ENCODE results near the gene DPF1. TPM values are rescaled to one million over a fixed set of nuclear protein-coding genes. Genes with fewer than 3 reads are reported as not detected.

Gene DPF1
- total RNA-seq (2014; rRNA removed; shearing (Covaris generic)): 10.5 and 10.6 TPM in 2 replicates

DNA sequence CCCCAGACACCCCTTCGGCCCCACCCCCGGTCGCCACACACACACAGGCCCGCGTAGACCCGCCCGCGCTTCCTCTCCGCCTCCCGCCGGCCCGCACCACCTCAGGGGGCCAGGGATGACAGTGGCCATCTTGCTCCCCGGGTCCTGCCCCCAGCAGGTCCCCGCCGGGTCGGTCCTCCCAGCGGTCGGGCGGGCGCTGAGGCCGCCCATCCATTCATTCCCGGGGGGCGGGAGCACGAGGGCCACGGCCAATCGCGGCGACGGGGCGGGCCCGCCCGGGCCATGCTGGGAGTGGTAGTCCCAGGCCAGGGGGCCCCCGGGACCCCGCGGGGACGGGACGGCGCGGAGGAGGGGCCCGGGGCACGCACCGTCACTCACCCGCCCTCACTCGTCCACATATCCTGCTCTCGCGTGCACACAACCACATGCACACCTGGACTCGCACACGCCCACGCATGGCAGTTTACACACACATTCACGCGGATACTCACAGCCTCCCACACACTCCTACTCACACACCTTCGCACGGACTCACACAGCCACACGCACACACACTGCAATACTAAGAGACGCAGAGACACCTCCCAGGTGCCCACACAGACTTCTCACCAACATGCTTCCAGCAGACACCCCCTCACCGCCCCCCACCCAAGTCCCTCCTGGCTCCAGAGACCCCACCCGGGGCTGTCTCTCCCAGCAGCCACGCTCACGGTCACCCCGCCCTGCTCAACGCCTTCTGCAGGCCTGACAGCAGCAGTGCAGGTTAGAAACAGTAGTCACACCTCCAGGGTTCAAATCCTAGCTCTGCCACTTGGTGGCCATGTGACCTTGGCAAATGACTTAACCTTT, at the start of gene DPF1:
Gene DPF1 (minus strand): TSS at position 209 of the 849 bp plus-strand sequence. CDS start 80 bp downstream, at position 129.
- Histone ChIP-seq H3K27ac (no peak within 1 kb of the TSS), H3K27me3 (replicated peaks) (no peaks in the 10 kb centered on the region), H3K4me3 (peak within 1 kb of the TSS; percentile 42), H3K36me3 (no peaks in the 10 kb centered on the region), H3K4me1 (replicated peaks) (peaks cover 16% of the 10 kb centered on the region), H3K9me3 (replicated peaks) (no peaks in the 10 kb centered on the region)
- peak; percentile 72 to 85 for DNase-seq (ENCODE audit: low read depth in 1 of 2, low spot score in 2 of 2)

DNA sequence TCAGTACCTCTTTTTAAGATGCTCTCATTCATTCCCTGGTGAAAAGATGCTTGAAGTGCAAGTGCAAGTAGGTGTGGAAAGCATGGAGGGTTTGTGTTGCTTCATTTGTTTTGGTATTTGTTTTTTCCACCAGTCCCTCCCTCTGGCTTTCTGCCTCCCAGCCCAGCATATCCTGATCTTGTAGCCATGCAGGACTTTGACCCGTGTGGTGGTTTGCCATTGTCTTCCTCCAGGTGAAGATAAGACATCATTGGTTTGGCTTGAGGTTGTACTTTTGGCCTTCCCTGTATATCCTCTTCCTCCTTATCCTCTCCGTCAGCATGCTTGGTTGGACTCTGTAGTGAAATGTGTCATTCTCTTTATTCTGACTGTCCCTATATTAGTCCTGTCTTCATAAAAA, 49.5 kb upstream of the DPF1 start:
- no peak for DNase-seq (ENCODE audit: low read depth in 1 of 2, low spot score in 2 of 2)
- Histone ChIP-seq H3K4me1 (replicated peaks) (peaks cover 18% of the 10 kb centered on the region), H3K9me3 (replicated peaks) (no peaks in the 10 kb centered on the region), H3K27ac (no peak overlapping the region), H3K36me3 (no peaks in the 10 kb centered on the region), H3K4me3 (no peak overlapping the region), H3K27me3 (replicated peaks) (no peaks in the 10 kb centered on the region)

DNA sequence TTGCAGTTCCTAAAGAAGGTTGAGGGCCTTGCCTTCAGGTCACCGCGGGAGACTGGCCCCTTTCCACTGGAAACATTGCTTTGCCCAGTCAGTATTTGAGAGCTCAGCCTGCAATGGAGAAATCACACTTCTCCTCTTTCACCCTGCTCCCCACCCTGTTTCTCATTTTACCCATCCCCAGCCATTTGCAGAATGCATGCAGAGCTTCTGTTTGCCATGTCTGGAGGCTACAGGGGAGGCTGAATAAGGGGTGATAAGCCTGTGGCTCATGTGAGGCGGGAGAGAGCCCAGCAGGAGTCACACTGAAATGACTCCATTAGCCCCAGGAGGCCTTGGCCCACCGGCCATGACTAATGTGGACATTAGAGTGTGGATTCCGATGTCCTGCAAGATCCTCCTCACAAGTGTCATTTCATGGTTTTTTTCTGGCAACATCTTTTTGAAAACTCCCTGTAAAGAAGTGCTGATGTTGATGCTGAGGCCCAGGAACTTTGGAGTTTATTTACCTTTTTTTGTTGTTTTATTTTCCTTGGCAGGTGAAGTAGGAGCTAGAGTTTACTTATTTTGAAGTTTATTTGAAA, 46.7 kb upstream of the DPF1 start:
- peaks cover 15% of the 10 kb centered on the region for H3K4me1 ChIP-seq (replicated peaks)
- H3K27me3 ChIP-seq (replicated peaks): no peaks in the 10 kb centered on the region
- H3K4me3 ChIP-seq: no peak overlapping the region
- no peaks in the 10 kb centered on the region for H3K36me3 ChIP-seq
- DNase-seq (ENCODE audit: low read depth in 1 of 2, low spot score in 2 of 2): no peak
- no peak overlapping the region for H3K27ac ChIP-seq
- no peaks in the 10 kb centered on the region for H3K9me3 ChIP-seq (replicated peaks)

DNA sequence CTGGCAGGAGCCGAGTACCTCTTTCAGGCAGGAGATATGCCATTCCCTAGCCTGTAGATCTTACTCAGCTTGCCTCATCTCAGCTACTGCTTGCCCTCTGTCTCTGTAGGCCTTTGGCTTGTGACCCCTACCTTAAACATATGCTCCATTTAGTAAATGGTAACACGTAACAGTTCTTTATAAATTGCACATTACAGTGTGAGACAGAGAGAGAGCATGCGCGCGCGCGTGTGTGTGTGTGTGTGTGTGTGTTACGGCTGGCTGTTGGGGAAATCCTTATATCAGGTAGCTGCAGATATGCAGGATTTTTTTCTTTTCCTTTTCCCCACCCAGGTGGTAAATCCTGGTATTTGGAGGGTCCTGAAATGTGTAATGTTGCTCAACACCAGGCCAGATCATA, 44.5 kb upstream of the DPF1 start:
- no peaks in the 10 kb centered on the region for H3K27me3 ChIP-seq (replicated peaks)

DNA sequence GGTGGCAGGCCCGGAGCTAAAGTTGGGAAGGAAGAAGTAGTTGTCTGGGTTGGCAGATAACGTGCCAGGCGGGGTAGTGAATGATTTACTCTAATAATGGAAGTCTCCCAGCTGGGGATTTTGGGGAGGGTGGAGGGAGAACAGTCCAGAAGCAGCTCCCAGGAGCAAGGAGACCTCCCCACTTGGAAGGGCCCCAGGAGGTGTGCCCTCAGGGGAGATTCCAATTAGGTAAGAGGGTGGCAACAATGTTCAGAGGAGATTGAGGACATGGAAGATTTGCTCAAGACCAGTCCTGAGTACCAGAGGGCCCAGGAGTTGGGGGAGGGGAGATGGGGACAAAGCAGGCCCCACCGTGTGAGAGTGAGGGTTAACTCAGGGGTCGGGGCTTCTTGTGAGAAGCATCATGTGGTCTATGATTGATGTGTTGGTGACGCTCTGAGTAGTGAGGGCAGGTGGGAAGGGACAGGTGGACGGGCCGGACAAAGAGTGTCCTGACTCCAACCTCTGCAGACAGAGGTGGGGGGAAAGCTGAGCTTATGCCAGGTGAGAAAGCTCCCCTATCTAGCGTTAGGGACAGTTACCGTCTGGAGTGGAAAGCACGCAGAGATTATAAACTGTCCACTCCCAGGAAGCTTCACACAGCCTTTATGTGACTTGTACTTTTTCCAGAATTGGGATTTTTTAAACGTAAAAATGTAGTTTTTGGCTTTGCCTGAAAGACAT, 43.9 kb upstream of the DPF1 start:
- Histone ChIP-seq H3K27ac (no peak overlapping the region), H3K27me3 (replicated peaks) (no peaks in the 10 kb centered on the region), H3K9me3 (replicated peaks) (no peaks in the 10 kb centered on the region), H3K36me3 (no peaks in the 10 kb centered on the region), H3K4me3 (no peak overlapping the region), H3K4me1 (replicated peaks) (peaks cover 25% of the 10 kb centered on the region)
- no peak for DNase-seq (ENCODE audit: low read depth in 1 of 2, low spot score in 2 of 2)

More for the DNA sequence above, 44.5 kb upstream of the DPF1 start:
- DNase-seq (ENCODE audit: low read depth in 1 of 2, low spot score in 2 of 2): no peak
- Histone ChIP-seq H3K9me3 (replicated peaks) (no peaks in the 10 kb centered on the region), H3K4me3 (no peak overlapping the region), H3K36me3 (no peaks in the 10 kb centered on the region), H3K27ac (no peak overlapping the region), H3K4me1 (replicated peaks) (peaks cover 25% of the 10 kb centered on the region)

DNA sequence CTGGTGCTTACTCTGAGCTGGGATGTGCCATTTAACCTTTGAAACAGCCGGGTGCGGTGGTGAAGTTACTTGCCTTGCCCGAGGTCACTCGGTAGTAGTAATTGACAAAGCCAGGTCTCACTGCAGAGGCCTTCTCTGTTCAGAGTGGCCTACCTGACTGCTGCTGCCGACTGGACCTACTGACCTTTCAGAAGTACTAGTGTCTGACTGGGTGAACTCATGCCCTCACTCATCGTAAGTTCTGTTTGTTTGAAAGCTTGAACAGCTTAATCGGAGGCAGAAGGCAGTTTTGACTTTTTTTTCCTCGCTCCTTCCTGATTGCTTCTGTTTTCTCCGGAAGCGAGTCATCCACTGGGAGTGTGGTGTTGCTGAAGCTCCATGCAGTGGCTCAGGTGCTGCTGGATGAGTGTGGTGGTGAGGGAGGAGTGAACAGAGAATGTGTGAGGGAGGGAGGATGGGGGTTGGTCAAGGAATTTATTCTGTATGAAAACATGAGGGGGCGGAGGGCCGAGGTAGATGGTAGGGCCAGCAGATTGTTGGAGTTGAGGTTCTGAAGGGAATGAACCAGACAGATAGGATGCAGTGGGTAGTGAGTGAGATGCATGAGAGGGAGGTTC, 43.1 kb upstream of the DPF1 start:
- Histone ChIP-seq H3K9me3 (replicated peaks) (no peaks in the 10 kb centered on the region), H3K27me3 (replicated peaks) (no peaks in the 10 kb centered on the region), H3K36me3 (no peaks in the 10 kb centered on the region), H3K27ac (no peak overlapping the region), H3K4me1 (replicated peaks) (peaks cover 25% of the 10 kb centered on the region), H3K4me3 (no peak overlapping the region)
- no peak for DNase-seq (ENCODE audit: low read depth in 1 of 2, low spot score in 2 of 2)

DNA sequence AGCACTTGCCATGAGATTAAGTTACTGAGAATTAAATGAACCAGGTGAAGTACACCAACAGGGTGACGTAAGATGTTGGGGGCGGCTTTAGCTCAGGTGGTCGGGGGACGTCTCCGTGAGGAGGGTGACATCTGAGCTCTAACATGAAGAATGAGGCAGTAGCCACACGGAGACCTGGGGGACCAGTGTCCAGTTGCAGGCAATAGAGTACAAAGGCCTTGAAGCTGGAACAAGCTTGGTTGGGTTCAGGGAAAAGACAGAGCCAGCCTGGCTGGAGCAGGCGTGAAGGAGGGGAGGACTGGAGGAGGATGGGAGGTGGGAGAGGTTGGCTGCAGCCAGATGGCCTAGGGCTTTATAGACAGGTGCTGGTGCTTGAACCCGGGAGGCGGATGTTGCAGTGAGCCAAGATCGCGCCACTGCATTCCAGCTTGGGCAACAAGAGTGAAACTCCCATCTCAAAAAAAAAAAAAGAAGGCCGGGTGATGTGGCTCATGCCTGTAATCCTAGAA, 42.0 kb upstream of the DPF1 start:
- Histone ChIP-seq H3K4me3 (no peak overlapping the region), H3K4me1 (replicated peaks) (peaks cover 25% of the 10 kb centered on the region), H3K9me3 (replicated peaks) (no peaks in the 10 kb centered on the region), H3K36me3 (no peaks in the 10 kb centered on the region), H3K27ac (no peak overlapping the region), H3K27me3 (replicated peaks) (no peaks in the 10 kb centered on the region)
- DNase-seq (ENCODE audit: low read depth in 1 of 2, low spot score in 2 of 2): no peak

DNA sequence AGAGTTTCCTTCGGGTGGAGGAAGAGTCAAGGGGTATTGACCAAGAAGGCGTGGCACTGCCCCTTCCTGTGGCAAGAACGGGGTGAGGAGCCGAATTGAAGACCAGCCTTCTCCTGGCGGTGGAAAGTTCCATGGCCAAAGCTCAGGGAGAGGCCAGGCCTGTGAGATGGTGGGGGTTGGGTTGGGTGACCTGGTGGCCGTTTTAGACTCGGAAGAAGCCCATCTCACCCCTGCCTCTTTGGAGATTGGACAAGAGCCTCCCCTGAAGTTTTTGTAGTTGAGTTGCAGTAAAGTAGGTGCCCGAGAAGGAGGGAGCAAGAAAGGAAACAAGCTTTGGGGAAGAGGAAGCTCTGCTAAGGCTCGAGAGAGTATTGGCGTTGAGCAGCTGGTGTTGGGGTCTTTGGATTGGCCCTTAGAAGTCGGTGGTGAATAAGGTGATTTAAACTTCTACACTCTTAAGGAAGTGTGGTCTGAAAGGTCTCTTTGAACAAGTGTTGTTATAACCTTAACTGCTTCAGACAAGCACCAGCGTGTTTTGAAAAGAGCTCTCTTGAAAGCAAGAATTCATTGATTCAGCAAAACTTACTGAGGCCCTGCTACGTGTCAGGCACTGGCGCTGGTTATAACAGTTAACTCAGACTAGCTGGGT, 41.3 kb upstream of the DPF1 start:
- DNase-seq (ENCODE audit: low read depth in 1 of 2, low spot score in 2 of 2): no peak
- Histone ChIP-seq H3K36me3 (no peaks in the 10 kb centered on the region), H3K9me3 (replicated peaks) (no peaks in the 10 kb centered on the region), H3K4me3 (no peak overlapping the region), H3K27ac (no peak overlapping the region), H3K4me1 (replicated peaks) (peaks cover 21% of the 10 kb centered on the region), H3K27me3 (replicated peaks) (no peaks in the 10 kb centered on the region)

DNA sequence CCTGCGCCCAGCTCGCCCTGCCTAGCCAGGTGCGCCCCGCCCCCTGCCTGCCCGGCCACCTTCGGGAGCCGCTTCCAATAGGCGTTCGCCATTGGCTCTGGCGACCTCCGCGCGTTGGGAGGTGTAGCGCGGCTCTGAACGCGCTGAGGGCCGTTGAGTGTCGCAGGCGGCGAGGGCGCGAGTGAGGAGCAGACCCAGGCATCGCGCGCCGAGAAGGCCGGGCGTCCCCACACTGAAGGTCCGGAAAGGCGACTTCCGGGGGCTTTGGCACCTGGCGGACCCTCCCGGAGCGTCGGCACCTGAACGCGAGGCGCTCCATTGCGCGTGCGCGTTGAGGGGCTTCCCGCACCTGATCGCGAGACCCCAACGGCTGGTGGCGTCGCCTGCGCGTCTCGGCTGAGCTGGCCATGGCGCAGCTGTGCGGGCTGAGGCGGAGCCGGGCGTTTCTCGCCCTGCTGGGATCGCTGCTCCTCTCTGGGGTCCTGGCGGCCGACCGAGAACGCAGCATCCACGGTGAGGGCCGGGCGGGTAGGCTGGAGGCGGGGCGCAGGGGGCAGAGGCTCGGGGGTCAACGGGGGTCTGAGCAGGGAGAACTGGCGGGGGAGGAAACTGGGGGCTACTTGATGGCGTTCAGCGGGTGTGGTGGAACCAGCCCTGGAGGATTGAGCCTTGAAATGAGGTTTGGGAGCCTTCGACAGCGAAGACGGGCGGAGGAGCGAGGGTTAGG, 40.6 kb upstream of the DPF1 start, which contains the start of gene SPINT2:
Gene SPINT2 (plus strand): TSS at position 88 of the 727 bp plus-strand sequence. CDS start 320 bp downstream, at position 408.
- DNase-seq (ENCODE audit: low read depth in 1 of 2, low spot score in 2 of 2): no peak
- Histone ChIP-seq H3K27me3 (replicated peaks) (no peaks in the 10 kb centered on the region), H3K9me3 (replicated peaks) (no peaks in the 10 kb centered on the region), H3K27ac (no peak within 1 kb of the TSS), H3K4me3 (no peak within 1 kb of the TSS), H3K4me1 (replicated peaks) (peaks cover 15% of the 10 kb centered on the region), H3K36me3 (no peaks in the 10 kb centered on the region)

DNA sequence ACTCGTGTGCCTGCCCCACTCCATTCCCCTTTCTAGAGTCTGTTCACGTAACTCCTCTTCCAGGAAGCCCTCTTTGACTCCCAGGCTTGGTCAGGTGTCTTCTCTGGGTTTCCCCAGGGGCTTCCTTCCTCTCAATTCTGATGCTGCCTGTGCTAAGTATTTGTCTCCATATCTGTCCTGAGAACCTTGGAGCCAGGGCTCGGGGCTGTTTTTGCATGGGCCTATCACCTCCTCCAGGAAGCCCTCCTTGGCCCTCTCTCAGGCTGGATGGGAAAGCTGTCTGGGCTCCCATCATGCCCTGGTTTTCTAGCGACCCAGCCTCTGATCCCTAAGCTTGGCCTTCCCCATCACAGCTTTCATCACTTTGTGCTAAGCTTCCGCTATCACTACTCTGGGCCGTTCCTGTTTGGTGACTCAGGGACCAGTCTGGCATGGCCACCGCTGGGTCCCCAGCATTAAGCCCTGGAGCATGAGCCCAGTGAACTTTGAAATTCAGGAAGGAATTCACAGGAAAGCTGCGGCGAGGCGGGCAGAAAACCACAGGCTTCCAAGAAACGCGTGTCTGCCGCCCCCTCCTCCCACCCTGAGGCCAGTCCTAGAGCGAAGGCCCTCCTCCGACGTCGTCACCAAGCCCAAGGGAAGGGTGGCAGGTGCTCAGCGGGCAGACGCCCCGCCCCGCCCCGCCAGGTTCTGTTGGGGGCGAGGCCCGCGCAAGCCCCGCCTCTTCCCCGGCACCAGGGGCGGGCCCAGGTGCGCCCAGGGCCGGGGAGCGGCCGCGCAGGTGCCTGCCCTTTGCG, 39.9 kb upstream of the DPF1 start:
- Histone ChIP-seq H3K27me3 (replicated peaks) (no peaks in the 10 kb centered on the region), H3K4me1 (replicated peaks) (peaks cover 15% of the 10 kb centered on the region), H3K27ac (no peak overlapping the region), H3K36me3 (no peaks in the 10 kb centered on the region), H3K4me3 (no peak overlapping the region), H3K9me3 (replicated peaks) (no peaks in the 10 kb centered on the region)
- no peak for DNase-seq (ENCODE audit: low read depth in 1 of 2, low spot score in 2 of 2)

DNA sequence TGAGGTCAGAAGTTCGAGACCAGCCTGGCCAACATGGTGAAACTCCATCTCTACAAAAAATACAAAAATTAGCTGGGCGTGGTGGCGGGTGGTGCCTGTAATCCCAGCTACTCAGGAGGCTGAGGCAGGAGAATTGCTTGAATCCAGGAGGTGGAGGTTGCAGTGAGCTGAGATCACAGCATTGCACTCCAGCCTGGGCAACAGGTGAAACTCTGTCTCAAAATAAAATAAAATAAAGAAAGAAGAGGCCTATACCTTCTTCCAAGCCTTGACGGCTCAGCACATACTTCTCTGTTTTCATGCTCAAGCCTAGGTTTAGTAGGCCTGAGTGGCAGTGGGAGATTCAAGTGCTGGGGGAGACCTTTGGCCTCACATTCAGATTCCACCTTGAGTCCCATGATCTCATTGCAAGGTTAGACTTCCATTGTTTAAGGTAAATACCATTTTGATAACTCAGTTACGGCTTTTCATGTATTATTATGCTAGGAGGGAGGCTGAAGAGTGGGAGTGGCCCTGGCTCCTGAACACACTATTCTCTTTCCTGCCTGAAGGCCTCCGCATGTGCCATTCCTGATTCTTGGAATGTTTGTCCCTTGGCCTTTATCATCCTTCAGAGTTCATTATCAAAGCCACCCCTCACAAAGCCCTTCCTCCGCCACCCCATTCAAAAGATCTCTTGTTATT, 38.7 kb upstream of the DPF1 start:
- DNase-seq (ENCODE audit: low read depth in 1 of 2, low spot score in 2 of 2): no peak
- H3K9me3 ChIP-seq (replicated peaks): no peaks in the 10 kb centered on the region
- no peak overlapping the region for H3K27ac ChIP-seq

More for the DNA sequence above, 38.7 kb upstream of the DPF1 start:
- Histone ChIP-seq H3K27me3 (replicated peaks) (no peaks in the 10 kb centered on the region), H3K4me3 (no peak overlapping the region), H3K4me1 (replicated peaks) (peaks cover 15% of the 10 kb centered on the region), H3K36me3 (no peaks in the 10 kb centered on the region)

Data from SJSA1 (cell line).